GM12878 (cell line): ENCODE measurements around the gene SLC15A5. TPM values are rescaled to one million over a fixed set of nuclear protein-coding genes. Genes with fewer than 3 reads are reported as not detected.

Experiments used
- ATAC-seq: fragments of 200-7000 bp; cut with Tn5 transposase; 3 replicates; pipeline ENCODE4 v1.9.1; 2020; ENCODE audit warnings: mild to moderate bottlenecking, moderate library complexity
- BruUV-seq: library from RNA; stranded (reverse); fragments of 400-500 nt; replicated peaks from 2 replicates; lab custom pipeline; 2021; lab: Mats Ljungman, UMichigan
- CTCF ChIA-PET: fragments of 300-600 bp; sonication (Branson Sonifier 250); formaldehyde crosslinking; extraction: SDS; loops from one replicate; lab custom pipeline; 2021; ENCODE audit warnings: inconsistent platforms; lab: Yijun Ruan, JAX
- POLR2A ChIA-PET: fragments of 350-600 bp; formaldehyde crosslinking; extraction: SDS; loops from one replicate; lab custom pipeline; 2021; ENCODE audit warnings: inconsistent platforms; lab: Charles Lee
- RAD21 ChIA-PET: fragments of 300-600 bp; sonication (Branson Sonifier 250); formaldehyde crosslinking; loops from one replicate; lab custom pipeline; 2023; ENCODE audit warnings: antibody characterized with exemption; ENCODE audit not compliant: unreplicated experiment; lab: Charles Lee
- SMC1A ChIA-PET: fragments of 300-600 bp; sonication (Branson Sonifier 250); formaldehyde crosslinking; loops from one replicate; lab custom pipeline; 2023; ENCODE audit not compliant: unreplicated experiment, uncharacterized antibody; lab: Charles Lee
- DNase-seq: peaks from one replicate; pipeline ENCODE4 v3.0.0-alpha.2; 2011; ENCODE audit warnings: low read depth, low spot score
- FAIRE-seq: peaks from 3 replicates; lab custom pipeline; 2011; peaks lifted over from hg19 to GRCh38; lab: Jason Lieb, UNC
- H2AFZ ChIP-seq: 2 replicates; pipeline ENCODE4 v1.6.0; 2011; ENCODE audit warnings: low read depth, low read length, control low read depth; ENCODE audit not compliant: control insufficient read depth
- H3K27ac ChIP-seq: 2 replicates; pipeline ENCODE4 v1.5.1; 2011; ENCODE audit warnings: control low read depth; ENCODE audit not compliant: control insufficient read depth, insufficient read depth
- H3K27me3 ChIP-seq, 2 experiments: replicated peaks in 1 of 2; 2 replicates each; pipeline versions ENCODE4 v1.6.0 to v1.6.1; 2011; ENCODE audit warnings: low read length in 1 of 2; ENCODE audit not compliant: control insufficient read depth in 2 of 2, insufficient read depth in 2 of 2
- H3K36me3 ChIP-seq, 2 experiments: 2 replicates each; pipeline ENCODE4 v1.5.1; 2011; ENCODE audit warnings: low read length in 1 of 2; ENCODE audit not compliant: control insufficient read depth in 2 of 2, insufficient read depth in 2 of 2
- H3K4me1 ChIP-seq: 2 replicates; pipeline ENCODE4 v1.6.1; 2011; ENCODE audit warnings: mild to moderate bottlenecking, low read length, moderate library complexity, mixed read lengths; ENCODE audit not compliant: control insufficient read depth, insufficient read depth
- H3K4me2 ChIP-seq: 2 replicates; pipeline ENCODE4 v1.6.0; 2011; ENCODE audit warnings: control low read depth; ENCODE audit not compliant: control insufficient read depth, insufficient read depth
- H3K4me3 ChIP-seq: fragments of 200-600 bp; sonication (generic); 2 replicates; pipeline ENCODE4 v1.5.1; 2016
- H3K79me2 ChIP-seq: 2 replicates; pipeline ENCODE4 v1.6.0; 2011; ENCODE audit warnings: low read length; ENCODE audit not compliant: control insufficient read depth, insufficient read depth
- H3K9ac ChIP-seq: 2 replicates; pipeline ENCODE4 v1.8.0; 2011; ENCODE audit warnings: low read length, control low read depth, mixed read lengths; ENCODE audit not compliant: control insufficient read depth, insufficient read depth
- H3K9me3 ChIP-seq: replicated peaks from 3 replicates; pipeline ENCODE4 v1.5.1; 2011; ENCODE audit warnings: mild to moderate bottlenecking, low read length; ENCODE audit not compliant: control insufficient read depth, insufficient read depth
- H4K20me1 ChIP-seq: 2 replicates; pipeline ENCODE4 v1.6.0; 2011; ENCODE audit not compliant: control insufficient read depth, insufficient read depth
- CREM ChIP-seq: IDR thresholded peaks from 2 replicates; pipeline ENCODE4 v1.6.1; 2014; ENCODE audit warnings: antibody characterized with exemption, low read depth
- HDAC6 ChIP-seq: fragments of 200-600 bp; sonication (generic); IDR thresholded peaks from one replicate; pipeline ENCODE4 v1.8.0; 2017; ENCODE audit warnings: antibody characterized with exemption; ENCODE audit not compliant: unreplicated experiment
- NFIC ChIP-seq: IDR thresholded peaks from 2 replicates; pipeline ENCODE4 v1.6.1; 2012; ENCODE audit warnings: low read depth, mild to moderate bottlenecking, inconsistent platforms, low read length, moderate library complexity
- RFX5 ChIP-seq: IDR thresholded peaks from 2 replicates; pipeline ENCODE4 v1.6.1; 2011; ENCODE audit warnings: low read depth, low read length, improper control_type of control experiment
- SMC3 ChIP-seq: IDR thresholded peaks from 2 replicates; pipeline ENCODE4 v1.6.1; 2011; ENCODE audit warnings: low read length, improper control_type of control experiment, borderline replicate concordance
- TCF12 ChIP-seq: IDR thresholded peaks from 2 replicates; pipeline ENCODE4 v1.6.1; 2011; ENCODE audit warnings: low read depth, mild to moderate bottlenecking, low read length
- WGBS: methylation state at CpG from one replicate; pipeline ENCODE4 v1.1.6; 2016; ENCODE audit warnings: low lambda C conversion rate; ENCODE audit not compliant: insufficient replicate concordance, insufficient coverage; ENCODE audit errors: missing lambda C conversion rate; 5-methylcytosine and 5-hydroxymethylcytosine counted together
- in situ Hi-C: fragments of 300-500 bp; cut with MboI; formaldehyde crosslinking; loops from 9 replicates; pipeline ENCODE4 v1.14.3; 2018; ENCODE audit warnings: mixed read lengths
- intact Hi-C: fragments of 100-400 bp; cut with micrococcal nuclease; formaldehyde crosslinking; loops from one replicate; pipeline ENCODE4 v1.14.2; 2022; ENCODE audit not compliant: unreplicated experiment
- polyA plus RNA-seq, 11 experiments: library from polyadenylated mRNA; depleted of rRNA in 4 of 11; unstranded in 6 of 11; stranded (reverse) in 5 of 11; fragments of >200 nt; fragmentation: Nextera tagmentation in 4 of 11; fragmentation: Illumina TruSeq in 1 of 11; extraction: Ambion mirVana in 4 of 11; extraction: Trizol in 1 of 11; gene quantifications; 1 replicate in 1 of 11; 2 replicates in 10 of 11; pipeline versions ENCODE4 v1.2.1 to v1.2.3, GENCODE V29; 2011 to 2016; ENCODE audit warnings: inconsistent platforms in 2 of 11, missing spikeins in 2 of 11, low read depth in 1 of 11
- total RNA-seq, 4 experiments: library from RNA; depleted of rRNA in 3 of 4; stranded (reverse); fragments of >200 nt in 3 of 4; fragmentation: Illumina TruSeq in 1 of 4; extraction: Trizol in 1 of 4; gene quantifications; 2 replicates each; pipeline versions ENCODE4 v1.2.1 to v1.2.3, GENCODE V29; 2013 to 2021
- TF ChIP-seq, protein P1 (sequence below): fragments of 450-650 bp; IDR thresholded peaks from 2 replicates; pipeline ENCODE4 v1.6.1; 2017; ENCODE audit warnings: mild to moderate bottlenecking, moderate library complexity
- TF ChIP-seq, protein P2 (sequence below): fragments of 450-650 bp; formaldehyde crosslinking; IDR thresholded peaks from 2 replicates; pipeline ENCODE4 v1.5.0; 2022; ENCODE audit warnings: mild to moderate bottlenecking, missing genetic modification characterization
- TF ChIP-seq, protein P3 (sequence below): fragments of 450-650 bp; IDR thresholded peaks from 2 replicates; pipeline ENCODE4 v1.6.1; 2017; ENCODE audit warnings: antibody characterized with exemption, mild to moderate bottlenecking, moderate library complexity
- TF ChIP-seq, protein P4 (sequence below): fragments of 450-650 bp; IDR thresholded peaks from 2 replicates; pipeline ENCODE4 v1.6.1; 2018; ENCODE audit warnings: mild to moderate bottlenecking, low read depth, moderate library complexity; ENCODE audit not compliant: partially characterized antibody

SLC15A5 gene
- total and polyA plus RNA-seq, 10 of the 15 experiments (the other 5 are each of a cell fraction or from before 2014, with no cell fraction given) = not detected

DNA sequence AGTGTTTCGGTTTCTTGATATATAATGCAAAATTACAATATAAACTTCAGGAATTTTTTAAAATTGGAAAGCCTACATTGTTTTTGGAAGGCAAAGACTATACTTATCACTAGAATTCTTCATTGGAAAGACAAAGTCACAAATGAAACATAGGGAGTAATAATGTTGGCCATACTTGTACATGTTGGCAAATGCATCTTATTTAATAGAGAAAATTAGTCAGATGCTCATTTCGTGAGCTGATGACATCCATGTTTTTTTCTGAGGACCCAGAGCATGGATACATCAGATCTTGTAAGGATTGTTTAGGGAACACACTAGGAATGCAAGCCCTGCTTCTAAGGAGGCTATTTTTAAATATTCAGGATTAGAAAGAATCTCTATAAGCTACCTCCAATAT lies 4.6 kb upstream of the SLC15A5 start:
- WGBS = 25% methylated on average over 2 of the region's 2 CpGs
- intact Hi-C loops (no loop called here), in situ Hi-C loops (no loop called here)
- no peak for FAIRE-seq
- Histone ChIP-seq H3K4me3 (no peak overlapping the region), H3K9ac (no peak overlapping the region), H2AFZ (no peak overlapping the region), H3K27ac (no peak overlapping the region), H3K9me3 (no peaks in the 10 kb centered on the region), H3K27me3 (no peaks in the 10 kb centered on the region), H3K4me2 (no peak overlapping the region), H3K4me1 (no peaks in the 10 kb centered on the region), H3K36me3 (no peaks in the 10 kb centered on the region), H4K20me1 (no peaks in the 10 kb centered on the region), H3K79me2 (no peaks in the 10 kb centered on the region)
- SMC1A ChIA-PET = interaction anchor here (0.6 kb wide), 1 partner anchor 83 kb away, joined by 3 read pairs; no protein-coding TSS in a partner anchor
- CTCF ChIA-PET = interaction anchor here (0.6 to 1.1 kb wide), 2 partner anchors 9 to 16 kb away, joined by 3 read pairs; no protein-coding TSS in a partner anchor
- DNase-seq = no peak
- no peak for ATAC-seq
- RAD21 ChIA-PET = no interaction called here
- no TSS peak for BruUV-seq
- POLR2A ChIA-PET = no interaction called here
- TF ChIP-seq NFIC (no peak), TCF12 (no peak), CREM (no peak), RFX5 (no peak), SMC3 (no peak), HDAC6 (no peak)
- TF ChIP-seq, protein P1, sequence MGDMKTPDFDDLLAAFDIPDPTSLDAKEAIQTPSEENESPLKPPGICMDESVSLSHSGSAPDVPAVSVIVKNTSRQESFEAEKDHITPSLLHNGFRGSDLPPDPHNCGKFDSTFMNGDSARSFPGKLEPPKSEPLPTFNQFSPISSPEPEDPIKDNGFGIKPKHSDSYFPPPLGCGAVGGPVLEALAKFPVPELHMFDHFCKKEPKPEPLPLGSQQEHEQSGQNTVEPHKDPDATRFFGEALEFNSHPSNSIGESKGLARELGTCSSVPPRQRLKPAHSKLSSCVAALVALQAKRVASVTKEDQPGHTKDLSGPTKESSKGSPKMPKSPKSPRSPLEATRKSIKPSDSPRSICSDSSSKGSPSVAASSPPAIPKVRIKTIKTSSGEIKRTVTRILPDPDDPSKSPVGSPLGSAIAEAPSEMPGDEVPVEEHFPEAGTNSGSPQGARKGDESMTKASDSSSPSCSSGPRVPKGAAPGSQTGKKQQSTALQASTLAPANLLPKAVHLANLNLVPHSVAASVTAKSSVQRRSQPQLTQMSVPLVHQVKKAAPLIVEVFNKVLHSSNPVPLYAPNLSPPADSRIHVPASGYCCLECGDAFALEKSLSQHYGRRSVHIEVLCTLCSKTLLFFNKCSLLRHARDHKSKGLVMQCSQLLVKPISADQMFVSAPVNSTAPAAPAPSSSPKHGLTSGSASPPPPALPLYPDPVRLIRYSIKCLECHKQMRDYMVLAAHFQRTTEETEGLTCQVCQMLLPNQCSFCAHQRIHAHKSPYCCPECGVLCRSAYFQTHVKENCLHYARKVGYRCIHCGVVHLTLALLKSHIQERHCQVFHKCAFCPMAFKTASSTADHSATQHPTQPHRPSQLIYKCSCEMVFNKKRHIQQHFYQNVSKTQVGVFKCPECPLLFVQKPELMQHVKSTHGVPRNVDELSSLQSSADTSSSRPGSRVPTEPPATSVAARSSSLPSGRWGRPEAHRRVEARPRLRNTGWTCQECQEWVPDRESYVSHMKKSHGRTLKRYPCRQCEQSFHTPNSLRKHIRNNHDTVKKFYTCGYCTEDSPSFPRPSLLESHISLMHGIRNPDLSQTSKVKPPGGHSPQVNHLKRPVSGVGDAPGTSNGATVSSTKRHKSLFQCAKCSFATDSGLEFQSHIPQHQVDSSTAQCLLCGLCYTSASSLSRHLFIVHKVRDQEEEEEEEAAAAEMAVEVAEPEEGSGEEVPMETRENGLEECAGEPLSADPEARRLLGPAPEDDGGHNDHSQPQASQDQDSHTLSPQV = no peak
- TF ChIP-seq, protein P2, sequence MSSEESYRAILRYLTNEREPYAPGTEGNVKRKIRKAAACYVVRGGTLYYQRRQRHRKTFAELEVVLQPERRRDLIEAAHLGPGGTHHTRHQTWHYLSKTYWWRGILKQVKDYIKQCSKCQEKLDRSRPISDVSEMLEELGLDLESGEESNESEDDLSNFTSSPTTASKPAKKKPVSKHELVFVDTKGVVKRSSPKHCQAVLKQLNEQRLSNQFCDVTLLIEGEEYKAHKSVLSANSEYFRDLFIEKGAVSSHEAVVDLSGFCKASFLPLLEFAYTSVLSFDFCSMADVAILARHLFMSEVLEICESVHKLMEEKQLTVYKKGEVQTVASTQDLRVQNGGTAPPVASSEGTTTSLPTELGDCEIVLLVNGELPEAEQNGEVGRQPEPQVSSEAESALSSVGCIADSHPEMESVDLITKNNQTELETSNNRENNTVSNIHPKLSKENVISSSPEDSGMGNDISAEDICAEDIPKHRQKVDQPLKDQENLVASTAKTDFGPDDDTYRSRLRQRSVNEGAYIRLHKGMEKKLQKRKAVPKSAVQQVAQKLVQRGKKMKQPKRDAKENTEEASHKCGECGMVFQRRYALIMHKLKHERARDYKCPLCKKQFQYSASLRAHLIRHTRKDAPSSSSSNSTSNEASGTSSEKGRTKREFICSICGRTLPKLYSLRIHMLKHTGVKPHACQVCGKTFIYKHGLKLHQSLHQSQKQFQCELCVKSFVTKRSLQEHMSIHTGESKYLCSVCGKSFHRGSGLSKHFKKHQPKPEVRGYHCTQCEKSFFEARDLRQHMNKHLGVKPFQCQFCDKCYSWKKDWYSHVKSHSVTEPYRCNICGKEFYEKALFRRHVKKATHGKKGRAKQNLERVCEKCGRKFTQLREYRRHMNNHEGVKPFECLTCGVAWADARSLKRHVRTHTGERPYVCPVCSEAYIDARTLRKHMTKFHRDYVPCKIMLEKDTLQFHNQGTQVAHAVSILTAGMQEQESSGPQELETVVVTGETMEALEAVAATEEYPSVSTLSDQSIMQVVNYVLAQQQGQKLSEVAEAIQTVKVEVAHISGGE = no peak
- TF ChIP-seq, protein P3, sequence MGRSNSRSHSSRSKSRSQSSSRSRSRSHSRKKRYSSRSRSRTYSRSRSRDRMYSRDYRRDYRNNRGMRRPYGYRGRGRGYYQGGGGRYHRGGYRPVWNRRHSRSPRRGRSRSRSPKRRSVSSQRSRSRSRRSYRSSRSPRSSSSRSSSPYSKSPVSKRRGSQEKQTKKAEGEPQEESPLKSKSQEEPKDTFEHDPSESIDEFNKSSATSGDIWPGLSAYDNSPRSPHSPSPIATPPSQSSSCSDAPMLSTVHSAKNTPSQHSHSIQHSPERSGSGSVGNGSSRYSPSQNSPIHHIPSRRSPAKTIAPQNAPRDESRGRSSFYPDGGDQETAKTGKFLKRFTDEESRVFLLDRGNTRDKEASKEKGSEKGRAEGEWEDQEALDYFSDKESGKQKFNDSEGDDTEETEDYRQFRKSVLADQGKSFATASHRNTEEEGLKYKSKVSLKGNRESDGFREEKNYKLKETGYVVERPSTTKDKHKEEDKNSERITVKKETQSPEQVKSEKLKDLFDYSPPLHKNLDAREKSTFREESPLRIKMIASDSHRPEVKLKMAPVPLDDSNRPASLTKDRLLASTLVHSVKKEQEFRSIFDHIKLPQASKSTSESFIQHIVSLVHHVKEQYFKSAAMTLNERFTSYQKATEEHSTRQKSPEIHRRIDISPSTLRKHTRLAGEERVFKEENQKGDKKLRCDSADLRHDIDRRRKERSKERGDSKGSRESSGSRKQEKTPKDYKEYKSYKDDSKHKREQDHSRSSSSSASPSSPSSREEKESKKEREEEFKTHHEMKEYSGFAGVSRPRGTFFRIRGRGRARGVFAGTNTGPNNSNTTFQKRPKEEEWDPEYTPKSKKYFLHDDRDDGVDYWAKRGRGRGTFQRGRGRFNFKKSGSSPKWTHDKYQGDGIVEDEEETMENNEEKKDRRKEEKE = no peak
- TF ChIP-seq, protein P4, sequence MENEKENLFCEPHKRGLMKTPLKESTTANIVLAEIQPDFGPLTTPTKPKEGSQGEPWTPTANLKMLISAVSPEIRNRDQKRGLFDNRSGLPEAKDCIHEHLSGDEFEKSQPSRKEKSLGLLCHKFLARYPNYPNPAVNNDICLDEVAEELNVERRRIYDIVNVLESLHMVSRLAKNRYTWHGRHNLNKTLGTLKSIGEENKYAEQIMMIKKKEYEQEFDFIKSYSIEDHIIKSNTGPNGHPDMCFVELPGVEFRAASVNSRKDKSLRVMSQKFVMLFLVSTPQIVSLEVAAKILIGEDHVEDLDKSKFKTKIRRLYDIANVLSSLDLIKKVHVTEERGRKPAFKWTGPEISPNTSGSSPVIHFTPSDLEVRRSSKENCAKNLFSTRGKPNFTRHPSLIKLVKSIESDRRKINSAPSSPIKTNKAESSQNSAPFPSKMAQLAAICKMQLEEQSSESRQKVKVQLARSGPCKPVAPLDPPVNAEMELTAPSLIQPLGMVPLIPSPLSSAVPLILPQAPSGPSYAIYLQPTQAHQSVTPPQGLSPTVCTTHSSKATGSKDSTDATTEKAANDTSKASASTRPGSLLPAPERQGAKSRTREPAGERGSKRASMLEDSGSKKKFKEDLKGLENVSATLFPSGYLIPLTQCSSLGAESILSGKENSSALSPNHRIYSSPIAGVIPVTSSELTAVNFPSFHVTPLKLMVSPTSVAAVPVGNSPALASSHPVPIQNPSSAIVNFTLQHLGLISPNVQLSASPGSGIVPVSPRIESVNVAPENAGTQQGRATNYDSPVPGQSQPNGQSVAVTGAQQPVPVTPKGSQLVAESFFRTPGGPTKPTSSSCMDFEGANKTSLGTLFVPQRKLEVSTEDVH = no peak
